HG02973 (cell line): Measurements from ENCODE around the gene PRR20D.
"Not testable (repeated sequence)": the region's sequence is repeated elsewhere in the genome, so short reads cannot be mapped to it uniquely, and the experiment has no call there.

Source experiments
- ATAC-seq: cut with Tn5 transposase; IDR thresholded peaks from one replicate; pipeline ENCODE4 v1.9.1; 2021; ENCODE audit warnings: moderate library complexity; ENCODE audit not compliant: unreplicated experiment

The PRR20D gene

DNA sequence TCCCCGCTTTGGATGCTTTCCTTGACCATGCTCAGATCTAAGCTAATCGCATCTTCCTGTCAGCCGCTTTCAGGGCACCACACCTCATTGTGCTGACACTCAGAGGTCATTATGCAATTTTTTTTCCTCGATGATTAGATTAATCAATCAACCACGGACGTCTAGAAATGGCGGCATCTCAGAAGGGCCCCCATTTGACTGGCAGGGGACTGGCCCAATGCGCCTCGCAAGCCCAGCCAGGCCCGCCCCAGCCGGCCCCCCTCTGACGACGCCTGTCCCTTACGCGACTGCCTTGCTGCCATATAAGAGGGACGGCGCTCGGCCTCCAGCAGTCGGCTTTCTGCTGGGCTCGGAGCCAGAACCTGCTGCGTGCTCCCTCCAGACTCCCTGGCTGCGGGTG, at the start of gene PRR20D:
PRR20D (plus strand) TSS at position 301 of the 400 bp plus-strand sequence. CDS start 387 bp downstream, outside the sequence.
- ATAC-seq, result not testable (repeated sequence)

DNA sequence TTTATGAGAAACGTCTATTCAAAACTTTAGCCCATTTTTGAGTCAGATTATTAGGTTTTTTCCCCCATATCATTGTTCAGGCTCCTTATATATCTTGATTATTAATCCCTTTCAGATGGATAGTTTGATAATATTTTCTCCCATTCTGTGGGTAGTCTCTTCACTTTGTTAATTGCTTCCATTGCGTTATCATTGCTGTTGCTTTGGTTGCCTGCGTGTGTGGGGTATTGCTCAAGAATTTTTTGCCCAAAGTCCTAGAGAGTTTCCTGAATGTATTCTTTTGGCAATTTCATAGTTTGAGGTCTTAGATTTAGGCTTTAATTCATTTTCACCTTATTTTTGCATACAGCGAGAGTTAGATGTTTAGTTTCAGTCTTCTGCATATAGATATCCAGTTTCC, 45.5 kb upstream of the PRR20D start:
- ATAC-seq, result no peak

DNA sequence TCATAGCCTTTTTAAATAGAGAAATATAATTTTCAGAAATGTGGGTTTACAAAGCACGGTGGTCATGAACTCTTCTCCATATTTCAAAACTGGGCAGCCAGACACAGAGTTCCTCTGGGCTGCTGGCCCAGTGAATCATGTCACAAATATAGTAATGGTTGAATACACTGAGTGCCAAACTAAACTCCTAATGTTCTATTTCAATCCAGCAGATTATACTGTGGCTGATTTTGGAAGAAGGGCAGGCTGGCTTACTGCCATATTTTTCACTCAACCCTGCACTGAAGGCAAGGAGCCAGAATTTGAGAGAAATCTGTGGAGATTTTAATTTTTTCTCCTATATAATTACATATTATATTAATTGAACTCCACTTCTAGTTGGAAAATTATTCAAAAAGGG, 36.8 kb upstream of the PRR20D start:
- no peak for ATAC-seq

DNA sequence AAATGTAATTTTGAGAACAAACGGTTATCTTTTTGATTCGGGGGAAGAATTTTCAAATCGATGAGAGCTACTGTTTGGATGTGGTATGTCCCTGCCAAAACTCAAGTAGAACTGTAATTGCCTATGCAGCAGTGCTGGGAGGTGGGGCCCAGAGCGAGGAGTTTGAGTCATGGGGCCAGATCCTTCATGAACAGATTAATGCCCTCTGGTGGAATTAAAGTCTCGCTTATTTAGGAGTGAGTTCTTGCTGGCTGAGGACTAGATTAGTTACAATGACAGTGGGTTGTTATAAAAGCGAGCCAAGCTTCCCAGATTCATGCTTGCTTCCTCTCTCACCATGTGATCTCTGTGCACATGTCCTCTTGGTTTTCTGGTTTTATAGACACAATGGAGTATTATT, 31.5 kb upstream of the PRR20D start:
- no peak for ATAC-seq

DNA sequence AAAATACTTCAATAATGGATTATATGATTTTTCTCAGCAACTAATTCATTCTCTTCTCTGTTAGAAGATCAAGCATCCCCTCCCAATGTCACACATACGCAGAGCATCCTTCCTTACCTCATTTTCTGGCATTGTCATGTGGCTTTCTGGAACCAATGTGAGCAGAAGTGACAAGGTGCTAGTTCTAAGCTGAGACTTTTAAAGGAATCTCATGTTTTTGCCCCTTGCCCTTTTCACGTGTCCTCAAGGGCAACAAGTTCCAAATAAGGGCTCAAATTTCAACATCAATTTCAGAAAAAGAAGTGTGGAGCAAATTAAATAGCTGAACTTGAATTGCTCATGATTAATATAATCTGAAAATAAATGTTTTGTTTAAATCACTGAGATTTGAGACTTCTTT, 24.3 kb upstream of the PRR20D start:
- no peak for ATAC-seq

DNA sequence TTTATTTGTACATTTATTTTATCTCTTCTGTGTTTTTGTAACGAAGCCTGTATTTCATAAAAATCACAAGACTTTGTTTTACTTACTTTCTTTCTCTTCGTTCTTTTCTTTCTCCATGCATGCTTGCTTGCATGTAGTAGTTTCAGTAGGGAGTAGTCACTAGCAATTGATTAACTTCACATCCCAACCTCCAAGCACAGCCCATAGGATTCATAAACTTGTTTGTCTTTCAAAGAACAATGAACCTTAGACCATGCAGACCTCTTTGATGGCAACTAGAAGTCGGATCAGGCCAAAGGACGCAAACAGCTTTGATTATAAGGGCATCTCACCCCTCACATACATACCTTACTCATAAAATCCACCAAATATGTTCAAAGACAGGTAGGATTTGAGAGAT, 22.8 kb upstream of the PRR20D start:
- no peak for ATAC-seq

DNA sequence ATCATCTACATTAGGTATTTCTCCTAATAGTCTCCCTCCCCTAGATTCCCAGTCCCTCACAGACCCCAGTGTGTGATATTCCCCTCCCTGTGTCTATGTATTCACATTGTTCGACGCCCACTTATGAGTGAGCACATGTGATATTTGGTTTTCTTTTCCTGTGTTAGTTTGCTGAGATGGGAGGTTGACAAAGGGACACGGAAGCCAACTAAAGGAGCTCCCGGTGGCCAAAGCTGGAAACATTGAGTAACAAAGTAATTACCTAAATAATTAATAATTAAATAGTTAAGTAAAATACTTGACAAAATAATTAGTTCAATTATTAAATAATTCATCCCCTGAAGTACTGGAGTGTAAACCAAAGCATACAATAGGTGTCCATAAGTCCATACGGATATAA, 21.4 kb upstream of the PRR20D start:
- no peak for ATAC-seq

DNA sequence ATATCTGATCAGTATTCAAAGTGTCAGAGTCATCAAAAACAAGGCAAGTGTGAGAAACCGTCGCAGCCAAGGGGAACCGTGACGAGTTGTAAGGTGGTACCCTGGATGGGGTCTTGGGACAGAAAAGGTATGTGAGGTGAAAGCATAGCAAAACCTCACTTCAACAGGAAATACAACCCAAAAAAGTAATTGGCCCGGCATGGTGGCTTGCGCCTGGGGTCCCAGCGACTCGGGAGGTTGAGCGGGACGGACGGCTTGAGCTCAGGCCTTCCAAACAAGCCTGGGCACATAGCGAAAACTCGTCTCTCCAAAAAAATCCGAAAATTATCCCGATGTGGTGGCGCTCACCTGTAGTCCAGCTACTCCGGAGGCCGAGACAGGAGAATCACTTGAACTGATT, 20.7 kb upstream of the PRR20D start:
- not testable (repeated sequence) for ATAC-seq

DNA sequence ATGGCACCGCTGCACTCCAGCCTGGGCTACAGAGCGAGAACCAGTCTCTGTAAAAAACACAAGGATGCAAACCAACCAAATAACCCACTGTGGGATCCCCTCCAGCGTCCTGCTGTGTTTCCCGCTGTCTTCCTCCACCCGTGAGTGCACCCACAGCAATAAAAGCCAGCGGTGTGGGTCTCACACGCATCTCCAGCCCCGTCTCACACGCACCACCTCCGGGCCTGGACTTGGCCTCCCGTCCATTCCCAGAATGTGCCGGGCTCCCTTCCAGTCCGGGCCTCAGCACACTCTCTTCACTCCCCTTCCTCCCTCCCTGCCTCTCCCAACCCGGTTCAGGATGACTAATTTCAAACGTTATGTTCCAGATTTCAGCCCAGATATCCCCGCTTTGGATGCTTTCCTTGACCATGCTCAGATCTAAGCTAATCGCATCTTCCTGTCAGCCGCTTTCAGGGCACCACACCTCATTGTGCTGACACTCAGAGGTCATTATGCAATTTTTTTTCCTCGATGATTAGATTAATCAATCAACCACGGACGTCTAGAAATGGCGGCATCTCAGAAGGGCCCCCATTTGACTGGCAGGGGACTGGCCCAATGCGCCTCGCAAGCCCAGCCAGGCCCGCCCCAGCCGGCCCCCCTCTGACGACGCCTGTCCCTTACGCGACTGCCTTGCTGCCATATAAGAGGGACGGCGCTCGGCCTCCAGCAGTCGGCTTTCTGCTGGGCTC, 20.0 kb upstream of the PRR20D start, which contains the start of gene PRR20A:
PRR20A (plus strand) TSS at position 684 of the 734 bp plus-strand sequence. CDS start 387 bp downstream, outside the sequence.
- not testable (repeated sequence) for ATAC-seq

DNA sequence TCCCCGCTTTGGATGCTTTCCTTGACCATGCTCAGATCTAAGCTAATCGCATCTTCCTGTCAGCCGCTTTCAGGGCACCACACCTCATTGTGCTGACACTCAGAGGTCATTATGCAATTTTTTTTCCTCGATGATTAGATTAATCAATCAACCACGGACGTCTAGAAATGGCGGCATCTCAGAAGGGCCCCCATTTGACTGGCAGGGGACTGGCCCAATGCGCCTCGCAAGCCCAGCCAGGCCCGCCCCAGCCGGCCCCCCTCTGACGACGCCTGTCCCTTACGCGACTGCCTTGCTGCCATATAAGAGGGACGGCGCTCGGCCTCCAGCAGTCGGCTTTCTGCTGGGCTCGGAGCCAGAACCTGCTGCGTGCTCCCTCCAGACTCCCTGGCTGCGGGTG, 13.2 kb upstream of the PRR20D start, which contains the start of gene PRR20B:
PRR20B (plus strand) TSS at position 301 of the 400 bp plus-strand sequence. CDS start 387 bp downstream, outside the sequence.
- ATAC-seq, result not testable (repeated sequence)

DNA sequence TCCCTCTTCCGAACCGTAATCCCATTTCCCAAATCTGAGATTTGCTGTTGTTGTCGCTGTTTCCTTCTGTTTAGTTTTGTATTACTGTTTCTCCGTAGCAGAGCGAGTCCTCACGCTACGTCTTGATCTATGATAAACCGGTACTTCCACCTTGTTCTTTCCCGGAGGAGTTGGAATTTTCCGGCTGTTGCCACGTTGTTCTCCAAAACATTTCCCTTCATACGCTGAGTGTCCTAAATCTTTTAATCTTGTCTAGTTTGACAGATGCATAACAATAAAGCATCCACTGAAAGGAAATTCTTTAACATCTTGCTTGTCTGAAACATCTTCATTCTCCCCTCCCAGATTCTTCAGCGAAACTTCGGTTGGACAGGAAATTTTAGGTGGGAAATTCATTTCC, 12.3 kb upstream of the PRR20D start:
- not testable (repeated sequence) for ATAC-seq

DNA sequence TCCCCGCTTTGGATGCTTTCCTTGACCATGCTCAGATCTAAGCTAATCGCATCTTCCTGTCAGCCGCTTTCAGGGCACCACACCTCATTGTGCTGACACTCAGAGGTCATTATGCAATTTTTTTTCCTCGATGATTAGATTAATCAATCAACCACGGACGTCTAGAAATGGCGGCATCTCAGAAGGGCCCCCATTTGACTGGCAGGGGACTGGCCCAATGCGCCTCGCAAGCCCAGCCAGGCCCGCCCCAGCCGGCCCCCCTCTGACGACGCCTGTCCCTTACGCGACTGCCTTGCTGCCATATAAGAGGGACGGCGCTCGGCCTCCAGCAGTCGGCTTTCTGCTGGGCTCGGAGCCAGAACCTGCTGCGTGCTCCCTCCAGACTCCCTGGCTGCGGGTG, 6.7 kb upstream of the PRR20D start, which contains the start of gene PRR20C:
PRR20C (plus strand) TSS at position 301 of the 400 bp plus-strand sequence. CDS start 387 bp downstream, outside the sequence.
- not testable (repeated sequence) for ATAC-seq

DNA sequence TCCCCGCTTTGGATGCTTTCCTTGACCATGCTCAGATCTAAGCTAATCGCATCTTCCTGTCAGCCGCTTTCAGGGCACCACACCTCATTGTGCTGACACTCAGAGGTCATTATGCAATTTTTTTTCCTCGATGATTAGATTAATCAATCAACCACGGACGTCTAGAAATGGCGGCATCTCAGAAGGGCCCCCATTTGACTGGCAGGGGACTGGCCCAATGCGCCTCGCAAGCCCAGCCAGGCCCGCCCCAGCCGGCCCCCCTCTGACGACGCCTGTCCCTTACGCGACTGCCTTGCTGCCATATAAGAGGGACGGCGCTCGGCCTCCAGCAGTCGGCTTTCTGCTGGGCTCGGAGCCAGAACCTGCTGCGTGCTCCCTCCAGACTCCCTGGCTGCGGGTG, 6.5 kb downstream of the PRR20D start, which contains the start of gene PRR20E:
PRR20E (plus strand) TSS at position 301 of the 400 bp plus-strand sequence. CDS start 387 bp downstream, outside the sequence.
- ATAC-seq, result not testable (repeated sequence)

DNA sequence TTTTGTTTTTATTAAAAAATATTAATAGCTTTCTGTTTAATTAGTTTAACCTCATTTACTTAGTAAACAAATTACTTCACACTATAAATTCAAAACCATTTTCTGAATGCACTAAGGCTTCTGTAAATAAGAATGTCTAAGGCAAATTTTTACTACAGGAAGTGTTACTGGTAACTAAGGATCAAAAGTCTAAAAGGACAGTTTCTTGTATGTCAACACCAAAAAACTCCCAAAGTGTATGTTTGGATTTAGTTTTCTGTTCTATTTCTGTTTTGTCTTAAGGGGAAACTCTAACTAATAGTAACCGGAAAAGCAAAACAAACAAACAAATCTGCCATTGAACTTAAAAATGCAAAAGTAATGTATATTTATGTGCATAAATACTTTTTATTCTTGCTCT, 31.2 kb downstream of the PRR20D start:
- no peak for ATAC-seq

DNA sequence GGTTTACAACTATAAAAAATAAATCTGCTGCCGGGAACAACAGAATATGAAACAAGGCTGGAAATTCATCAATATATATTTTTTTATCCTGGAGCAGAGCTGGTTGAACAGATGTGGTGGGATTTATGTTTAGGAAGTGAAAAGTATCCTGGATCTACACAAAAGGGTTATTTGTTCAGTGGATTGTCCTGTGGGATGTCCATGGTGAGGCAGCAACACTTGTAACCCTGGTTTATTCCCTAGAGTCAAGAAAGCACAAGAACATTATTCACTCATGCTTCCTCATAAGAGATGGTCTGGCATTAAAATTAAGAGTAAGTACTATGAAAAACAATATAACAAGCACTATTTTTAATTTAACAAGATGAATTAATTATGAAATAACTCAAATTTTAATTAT, 52.6 kb downstream of the PRR20D start:
- ATAC-seq, result no peak
